ENCODE measurements around the gene SMPDL3A.

DNA sequence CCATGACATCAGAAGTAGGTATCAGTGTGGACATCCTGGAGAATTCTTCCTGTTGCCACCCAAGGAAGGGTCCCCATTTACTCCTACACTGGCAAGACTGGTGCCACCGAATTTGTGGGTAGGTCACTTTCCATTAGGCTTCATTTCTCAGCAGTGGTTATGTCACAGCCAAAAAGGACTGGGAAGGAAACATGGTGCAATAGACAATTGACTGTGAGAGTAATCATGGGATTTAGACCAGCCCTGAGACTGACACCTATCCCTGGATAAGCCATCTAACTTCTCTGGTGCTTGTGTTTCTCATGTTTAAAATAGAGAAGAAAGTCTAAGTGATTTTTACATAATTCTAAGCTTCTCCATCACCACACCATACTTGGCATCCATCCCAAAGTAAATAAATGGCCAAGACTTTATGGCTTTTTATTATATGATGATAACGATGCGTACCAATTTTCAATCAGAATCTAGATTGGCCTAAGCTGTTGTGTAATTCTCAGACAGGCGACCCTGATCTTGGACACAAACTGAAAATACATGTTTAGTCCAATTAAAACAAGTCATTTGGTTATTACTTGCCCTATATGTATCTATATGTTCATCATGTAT lies 10.2 kb downstream of the SMPDL3A start:
- TF ChIP-seq POLR2A (IDR thresholded peaks at IDR 0.05) = no peak
- TF ChIP-seq, protein P1, sequence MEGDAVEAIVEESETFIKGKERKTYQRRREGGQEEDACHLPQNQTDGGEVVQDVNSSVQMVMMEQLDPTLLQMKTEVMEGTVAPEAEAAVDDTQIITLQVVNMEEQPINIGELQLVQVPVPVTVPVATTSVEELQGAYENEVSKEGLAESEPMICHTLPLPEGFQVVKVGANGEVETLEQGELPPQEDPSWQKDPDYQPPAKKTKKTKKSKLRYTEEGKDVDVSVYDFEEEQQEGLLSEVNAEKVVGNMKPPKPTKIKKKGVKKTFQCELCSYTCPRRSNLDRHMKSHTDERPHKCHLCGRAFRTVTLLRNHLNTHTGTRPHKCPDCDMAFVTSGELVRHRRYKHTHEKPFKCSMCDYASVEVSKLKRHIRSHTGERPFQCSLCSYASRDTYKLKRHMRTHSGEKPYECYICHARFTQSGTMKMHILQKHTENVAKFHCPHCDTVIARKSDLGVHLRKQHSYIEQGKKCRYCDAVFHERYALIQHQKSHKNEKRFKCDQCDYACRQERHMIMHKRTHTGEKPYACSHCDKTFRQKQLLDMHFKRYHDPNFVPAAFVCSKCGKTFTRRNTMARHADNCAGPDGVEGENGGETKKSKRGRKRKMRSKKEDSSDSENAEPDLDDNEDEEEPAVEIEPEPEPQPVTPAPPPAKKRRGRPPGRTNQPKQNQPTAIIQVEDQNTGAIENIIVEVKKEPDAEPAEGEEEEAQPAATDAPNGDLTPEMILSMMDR (IDR thresholded peaks at IDR 0.05) = no peak

All from ovary (tissue), 3 donors.